Choroid plexus epithelial cell (primary cell): Measurements from ENCODE around the gene SRRM3.
A peak's percentile ranks its signal among the peaks of the same experiment; 100 is the strongest.

ENCODE experiments used
- DNase-seq: peaks from one replicate; pipeline ENCODE4 v3.0.0-alpha.2; 2010; ENCODE audit warnings: low read depth
- H3K4me3 ChIP-seq: 2 replicates; pipeline ENCODE4 v1.5.1; 2011; ENCODE audit warnings: low read depth, mild to moderate bottlenecking, control low read depth, low read length, moderate library complexity
- CTCF ChIP-seq: conservative IDR thresholded peaks from 2 replicates; pipeline ENCODE4 v1.5.1; 2011; ENCODE audit warnings: low read depth, mild to moderate bottlenecking, control low read depth, inconsistent platforms, low read length, moderate library complexity

The SRRM3 gene

GRCh38 chr7:76182225-76182960, 19.3 kb upstream of the SRRM3 start:
- no peak overlapping the region for H3K4me3 ChIP-seq
- no peak for TF ChIP-seq CTCF
- DNase-seq, result no peak

- no peak for DNase-seq
- H3K4me3 ChIP-seq, result no peak overlapping the region
- TF ChIP-seq CTCF, result no peak
Measured at GRCh38 chr7:76185187-76185896, 16.4 kb upstream of the SRRM3 start.

- no peak for TF ChIP-seq CTCF
- DNase-seq, result no peak
- no peak overlapping the region for H3K4me3 ChIP-seq
Measured at GRCh38 chr7:76187272-76187671, 14.4 kb upstream of the SRRM3 start.

DNA sequence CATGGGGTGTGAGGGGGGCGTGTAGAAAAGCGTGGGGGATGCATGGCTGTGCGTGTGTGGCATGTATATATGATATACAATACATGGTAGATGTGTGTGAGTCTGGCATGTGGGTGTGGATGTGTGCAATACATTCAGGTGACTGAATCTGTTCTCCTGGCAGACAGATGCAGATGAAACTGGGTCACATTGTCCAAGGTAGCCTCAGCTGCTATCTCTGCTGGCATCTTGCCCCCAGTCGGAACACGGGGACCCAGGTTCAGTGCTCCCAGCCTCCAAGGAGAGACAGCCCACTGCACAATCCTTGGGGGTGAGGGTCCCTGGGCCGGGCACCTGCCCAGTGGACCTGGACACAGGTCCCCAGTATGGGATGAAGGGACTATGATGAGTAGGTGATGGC, 12.4 kb upstream of the SRRM3 start:
- DNase-seq, result no peak
- H3K4me3 ChIP-seq, result no peak overlapping the region
- no peak for TF ChIP-seq CTCF

GRCh38 chr7:76191783-76192240, 9.9 kb upstream of the SRRM3 start:
- TF ChIP-seq CTCF, result no peak
- no peak overlapping the region for H3K4me3 ChIP-seq
- peak; percentile 65 for DNase-seq

- H3K4me3 ChIP-seq, result no peak overlapping the region
- no peak for DNase-seq
- TF ChIP-seq CTCF, result no peak
Measured at GRCh38 chr7:76193466-76193865, 8.2 kb upstream of the SRRM3 start.

DNA sequence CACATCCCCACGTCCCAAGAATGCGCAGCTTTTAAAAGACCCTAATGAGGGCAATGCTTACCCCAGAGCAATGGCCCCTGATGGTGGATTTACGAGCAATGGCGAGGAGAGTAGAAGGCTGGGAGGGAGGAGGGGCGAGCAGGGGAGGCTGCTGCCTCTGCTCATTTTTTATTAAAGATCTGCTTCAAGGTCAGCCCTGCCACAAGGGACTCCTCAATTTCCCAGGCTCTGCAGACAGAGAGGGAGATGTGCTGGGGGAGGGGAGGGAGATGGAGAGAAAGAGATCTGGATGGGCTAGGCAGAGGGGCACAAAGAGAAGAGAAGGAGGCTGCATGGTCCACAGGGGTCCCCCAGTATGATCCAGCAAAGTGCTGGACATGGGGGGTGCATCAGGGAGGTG, 7.8 kb upstream of the SRRM3 start:
- no peak for TF ChIP-seq CTCF
- H3K4me3 ChIP-seq, result no peak overlapping the region
- no peak for DNase-seq
